ENCODE measurements around the gene TINCR.
A peak's percentile ranks its signal among the peaks of the same experiment; 100 is the strongest.

The TINCR gene

GRCh38 chr19:5580161-5580571 lies 12.4 kb upstream of the TINCR start:
- no peak for FAIRE-seq
- DNase-seq (ENCODE audit: insufficient read length, low spot score), result no peak
- no peak for TF ChIP-seq POLR2A (IDR thresholded peaks at IDR 0.05; ENCODE audit: low read depth, low read length)

DNA sequence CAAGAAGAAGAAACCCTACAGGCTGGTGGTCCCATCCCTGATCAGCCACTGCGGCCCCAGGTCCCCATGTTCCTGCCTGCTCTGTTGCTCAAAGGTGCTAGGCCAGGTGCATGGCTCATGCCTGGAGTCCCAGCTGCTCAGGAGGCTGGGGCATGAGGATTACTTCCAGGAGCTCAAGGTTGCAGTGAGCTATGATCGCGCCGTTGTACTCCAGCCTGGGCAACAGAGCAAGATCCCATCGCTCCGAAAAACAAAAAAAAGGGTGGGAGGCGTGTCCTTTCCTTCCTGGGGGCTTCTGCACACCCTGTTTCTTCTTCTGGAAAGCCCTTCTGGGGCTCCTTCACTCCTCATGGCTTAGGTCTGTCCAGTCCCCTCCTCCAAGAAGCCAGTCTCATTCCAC lies 11.9 kb upstream of the TINCR start:
- no peak for DNase-seq (ENCODE audit: insufficient read length, low spot score)
- TF ChIP-seq POLR2A (IDR thresholded peaks at IDR 0.05; ENCODE audit: low read depth, low read length), result no peak
- FAIRE-seq, result no peak

DNA sequence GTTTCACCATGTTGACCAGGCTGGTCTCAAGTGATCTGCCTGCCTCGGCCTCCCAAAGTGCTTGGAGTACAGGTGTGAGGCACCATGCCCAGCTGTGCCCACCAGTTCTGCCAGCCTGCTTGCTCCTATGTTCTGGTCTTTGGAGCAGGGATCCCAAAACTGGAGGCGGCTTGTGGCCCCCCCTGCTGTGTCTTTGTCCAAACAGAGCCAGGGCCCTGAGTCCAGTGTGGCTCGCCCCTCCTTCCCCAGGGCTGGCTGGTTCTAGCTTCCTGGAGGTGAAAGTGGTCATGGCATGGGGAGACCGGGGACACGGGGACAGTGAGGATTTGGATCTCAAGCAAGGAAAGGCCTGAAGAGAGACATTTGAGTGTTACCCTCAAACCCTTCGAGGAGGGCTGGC lies 11.5 kb upstream of the TINCR start:
- FAIRE-seq, result no peak
- TF ChIP-seq POLR2A (IDR thresholded peaks at IDR 0.05; ENCODE audit: low read depth, low read length), result no peak

DNA sequence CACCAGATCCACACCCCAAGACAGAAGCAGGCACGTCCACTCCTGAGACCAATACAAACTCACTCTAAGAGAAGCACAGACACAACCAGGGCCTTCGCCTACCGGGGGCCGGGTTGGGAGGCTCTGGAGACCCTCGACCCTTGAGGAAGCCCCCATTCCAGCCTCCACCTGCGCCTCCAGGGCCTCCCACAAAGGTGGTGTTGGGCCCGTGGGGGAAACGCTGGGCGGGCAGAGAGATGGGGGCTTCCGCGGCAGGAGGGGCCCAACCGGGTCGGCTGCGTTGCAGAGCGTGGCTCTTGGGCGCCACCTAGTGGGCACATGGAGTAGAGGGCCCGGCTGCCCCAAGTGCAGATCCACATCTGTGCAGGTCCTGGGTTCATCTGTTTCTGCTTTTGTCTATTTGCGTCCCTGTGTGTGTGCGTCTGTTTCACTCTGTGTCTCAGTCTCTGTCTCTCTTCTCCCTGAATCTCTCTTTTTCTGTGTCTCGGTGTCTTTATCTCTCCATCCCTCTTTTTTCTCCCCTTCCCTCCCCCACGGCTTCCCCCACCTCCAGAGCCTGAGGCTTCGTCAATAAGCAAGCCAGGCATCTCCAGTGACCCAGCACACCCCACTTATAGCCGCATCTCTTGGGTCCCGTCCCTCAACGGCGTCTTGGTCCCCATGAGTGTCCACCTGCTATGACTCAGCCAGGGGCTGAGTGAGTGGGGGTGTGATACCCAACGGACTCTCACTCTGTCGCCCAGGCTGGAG lies 10.5 kb upstream of the TINCR start:
- FAIRE-seq (no peak), DNase-seq (ENCODE audit: insufficient read length, low spot score) (peak; percentile 82)
- no peak for TF ChIP-seq POLR2A (IDR thresholded peaks at IDR 0.05; ENCODE audit: low read depth, low read length)

More for the DNA sequence above, 11.5 kb upstream of the TINCR start:
- no peak for DNase-seq (ENCODE audit: insufficient read length, low spot score)

- FAIRE-seq, result no peak
- no peak for DNase-seq (ENCODE audit: insufficient read length, low spot score)
- TF ChIP-seq POLR2A (IDR thresholded peaks at IDR 0.05; ENCODE audit: low read depth, low read length), result no peak
Measured at GRCh38 chr19:5575590-5575989, 7.8 kb upstream of the TINCR start.

- DNase-seq (ENCODE audit: insufficient read length, low spot score) (no peak), FAIRE-seq (no peak)
- TF ChIP-seq POLR2A (IDR thresholded peaks at IDR 0.05; ENCODE audit: low read depth, low read length), result no peak
Measured at GRCh38 chr19:5572556-5573286, 5.0 kb upstream of the TINCR start.

GRCh38 chr19:5571777-5572176 lies 4.0 kb upstream of the TINCR start:
- FAIRE-seq (no peak), DNase-seq (ENCODE audit: insufficient read length, low spot score) (no peak)

DNA sequence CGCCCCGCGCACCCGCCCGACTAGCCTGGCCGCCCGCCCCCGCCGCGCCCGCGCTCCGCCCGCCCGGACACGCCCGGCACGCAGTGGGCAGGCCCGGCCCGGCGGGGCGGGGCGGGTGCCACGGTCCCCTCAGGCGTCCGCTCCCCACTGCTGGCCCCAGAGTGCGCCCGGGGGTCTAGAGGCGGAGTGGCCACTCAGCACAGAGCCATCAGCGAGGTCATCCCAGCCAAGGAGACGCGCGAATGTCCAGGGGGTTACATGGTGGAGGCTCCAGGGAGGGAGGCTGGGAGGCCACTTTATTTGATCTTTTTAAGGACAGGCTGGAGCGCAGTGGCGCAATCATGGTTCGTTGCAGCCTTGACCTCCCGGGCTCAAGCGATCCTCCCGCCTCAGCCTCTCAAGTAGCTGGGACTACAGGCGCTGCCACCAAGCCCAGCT lies 236 bp upstream of the TINCR start:
- FAIRE-seq, result no peak
- DNase-seq (ENCODE audit: insufficient read length, low spot score), result no peak
- no peak for TF ChIP-seq POLR2A (IDR thresholded peaks at IDR 0.05; ENCODE audit: low read depth, low read length)

More at GRCh38 chr19:5571777-5572176, 4.0 kb upstream of the TINCR start:
- no peak for TF ChIP-seq POLR2A (IDR thresholded peaks at IDR 0.05; ENCODE audit: low read depth, low read length)

GRCh38 chr19:5564930-5565329 lies 2.8 kb downstream of the TINCR start:
- no peak for TF ChIP-seq POLR2A (IDR thresholded peaks at IDR 0.05; ENCODE audit: low read depth, low read length)
- DNase-seq (ENCODE audit: insufficient read length, low spot score), result no peak
- FAIRE-seq, result no peak

DNA sequence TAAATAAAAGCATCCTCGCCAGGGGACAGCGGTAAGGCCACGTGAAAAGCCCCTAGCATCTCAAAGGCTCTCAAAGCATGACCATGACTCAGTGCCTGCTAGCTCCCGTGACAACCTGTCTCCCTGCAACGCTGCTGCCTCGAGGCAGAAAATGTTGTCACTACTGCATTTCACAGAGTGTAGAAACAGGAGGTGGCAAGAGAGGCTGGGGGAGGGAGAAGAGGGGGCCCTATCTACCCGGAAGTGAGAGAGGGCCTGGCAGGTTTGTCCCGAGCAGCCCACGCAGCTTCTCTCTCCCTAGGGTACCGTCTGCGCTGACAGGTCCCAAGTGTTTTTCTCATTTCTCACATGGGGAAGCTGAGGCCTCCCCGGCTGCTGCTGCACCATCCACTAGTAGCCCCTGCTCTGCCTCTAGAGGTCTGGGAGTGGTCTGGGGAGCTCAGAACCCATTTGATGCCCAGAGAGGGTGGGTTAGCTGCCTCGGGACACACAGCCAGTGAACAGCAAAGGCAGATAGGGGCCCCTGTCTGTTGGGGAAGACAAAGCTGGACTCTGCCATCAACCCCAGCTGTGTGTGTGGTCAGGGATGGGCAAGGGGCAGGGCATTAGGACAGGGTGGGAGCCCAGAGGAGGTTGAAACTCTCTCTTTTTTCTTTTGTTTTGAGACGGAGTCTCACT lies 3.7 kb downstream of the TINCR start:
- FAIRE-seq (no peak), DNase-seq (ENCODE audit: insufficient read length, low spot score) (no peak)
- TF ChIP-seq POLR2A (IDR thresholded peaks at IDR 0.05; ENCODE audit: low read depth, low read length), result no peak

DNA sequence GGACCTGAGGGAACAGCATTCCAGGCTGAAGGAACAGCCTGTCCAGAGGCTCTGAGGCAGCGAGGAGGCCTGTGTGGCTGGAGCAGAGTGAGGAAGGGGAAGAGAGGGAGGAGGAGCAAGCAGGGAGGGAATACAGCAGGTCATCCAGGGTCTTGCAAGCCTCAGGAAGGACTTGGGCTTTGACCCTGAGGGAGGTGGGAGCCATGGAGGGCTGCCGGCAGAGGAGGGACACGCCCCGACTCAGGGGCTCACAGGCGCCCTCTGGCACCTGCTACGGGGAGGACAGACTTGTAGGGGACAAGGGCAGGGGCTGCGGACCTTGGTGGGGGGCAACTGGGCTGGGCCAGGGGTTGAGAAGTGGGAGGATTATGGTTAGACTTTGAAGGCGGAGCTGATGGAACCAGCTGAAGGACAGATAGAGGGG lies 4.7 kb downstream of the TINCR start:
- TF ChIP-seq POLR2A (IDR thresholded peaks at IDR 0.05; ENCODE audit: low read depth, low read length), result no peak
- DNase-seq (ENCODE audit: insufficient read length, low spot score) (no peak), FAIRE-seq (no peak)

- no peak for TF ChIP-seq POLR2A (IDR thresholded peaks at IDR 0.05; ENCODE audit: low read depth, low read length)
- FAIRE-seq (no peak), DNase-seq (ENCODE audit: insufficient read length, low spot score) (no peak)
Measured at GRCh38 chr19:5562280-5562679, 5.5 kb downstream of the TINCR start.

DNA sequence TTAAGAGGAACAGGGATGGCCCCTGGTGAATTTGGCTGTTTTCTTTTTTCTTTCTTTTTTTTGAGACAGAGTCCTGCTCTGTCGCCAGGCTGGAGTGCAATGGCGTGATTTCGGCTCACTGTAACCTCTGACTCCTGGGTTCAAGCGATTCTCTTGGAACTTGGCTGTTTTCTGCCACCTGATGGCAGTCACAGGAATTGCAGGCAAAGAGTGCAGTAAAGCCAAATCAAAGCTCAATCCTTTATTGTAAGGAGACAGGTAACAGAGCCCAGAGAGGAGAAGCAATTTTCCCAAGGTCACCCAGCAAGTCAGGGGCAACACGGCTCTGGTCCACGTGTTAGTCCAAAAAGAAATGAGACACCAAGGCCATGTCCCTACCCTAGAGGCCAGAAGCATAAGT lies 6.2 kb downstream of the TINCR start:
- DNase-seq (ENCODE audit: insufficient read length, low spot score), result no peak

DNA sequence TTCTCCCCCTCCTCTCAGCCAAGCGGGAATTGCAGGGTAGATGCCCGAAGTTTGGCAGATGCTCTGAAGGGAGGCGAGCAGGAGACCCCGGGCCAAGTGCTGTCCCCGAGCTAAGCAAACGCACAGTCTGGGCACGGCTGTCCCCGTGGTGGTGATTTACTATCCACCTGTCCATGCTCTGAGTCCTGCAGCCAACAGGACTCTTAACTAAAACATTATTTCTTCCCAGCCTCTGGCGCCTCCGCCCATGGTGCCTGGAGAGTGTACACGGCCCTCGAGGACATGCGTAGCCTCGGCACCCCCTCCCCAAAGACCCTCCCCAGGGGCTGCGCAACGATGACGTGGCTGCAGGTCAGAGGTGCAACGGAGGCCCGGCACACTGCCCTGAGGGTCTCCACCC lies 7.6 kb downstream of the TINCR start:
- DNase-seq (ENCODE audit: insufficient read length, low spot score) (no peak), FAIRE-seq (no peak)
- TF ChIP-seq POLR2A (IDR thresholded peaks at IDR 0.05; ENCODE audit: low read depth, low read length), result no peak

More for the DNA sequence above, 6.2 kb downstream of the TINCR start:
- no peak for TF ChIP-seq POLR2A (IDR thresholded peaks at IDR 0.05; ENCODE audit: low read depth, low read length)
- FAIRE-seq, result no peak
